Heart left ventricle (tissue), 13 donors: ENCODE measurements around the gene CDKN2D.

Experiments used
- CTCF ChIP-seq, 12 donors: fragments of 200-600 bp; sonication (generic) in 4 of 12; IDR thresholded peaks; one replicate each; pipeline versions ENCODE4 v1.5.0 to v1.8.0; 2018 to 2022; ENCODE audit warnings: antibody characterized with exemption in 12 of 12, mild to moderate bottlenecking in 5 of 12
- POLR2A ChIP-seq, 2 donors: fragments of 450-650 bp; IDR thresholded peaks; one replicate each; pipeline ENCODE4 v1.6.1; 2017; ENCODE audit warnings: antibody characterized with exemption in 2 of 2, mild to moderate bottlenecking in 2 of 2, moderate library complexity in 2 of 2
- donor health status: ischemic (EF 13 %, LVEDD 7.1; RV severe dilation, severe dysfunction).
- donor health status: DM: no; HTN: yes; CAD: no.
- donor health status: DM: no; HTN: no; CAD: no.
- donor health status: ischemic (EF 25% LVEDD 6.9; RV normal size, moderate dysfunction).
- donor health status: ischemic (EF 25% LVEDD 5.7; RV mildly dilated, moderate dysfunction).
- donor health status: ischemic (EF 35%, LVEDD 5.7; RV mildly dilated, moderate dysfunction).
- donor health status: nonischemic (EF 11% LVEDD 7.7; RV severe dilation, severe dysfunction).
- donor health status: DM: yes; HTN: yes; CAD: no.
- donor health status: PGD.
- donor health status: ischemic (EF 29% LVEDD 5.4; RV normal size, mild dysfunction).
- donor health status: nonischemic (EF 23%, LVEDD 6.1; RV moderate dilation, normal function).

- no peak for TF ChIP-seq POLR2A (IDR thresholded peaks at IDR 0.05)
- no peak for TF ChIP-seq CTCF (IDR thresholded peaks at IDR 0.05)
Measured at GRCh38 chr19:10519421-10519820, 49.4 kb downstream of the CDKN2D start.
